Measurements from ENCODE around the gene ZBTB43.

Gene ZBTB43

DNA sequence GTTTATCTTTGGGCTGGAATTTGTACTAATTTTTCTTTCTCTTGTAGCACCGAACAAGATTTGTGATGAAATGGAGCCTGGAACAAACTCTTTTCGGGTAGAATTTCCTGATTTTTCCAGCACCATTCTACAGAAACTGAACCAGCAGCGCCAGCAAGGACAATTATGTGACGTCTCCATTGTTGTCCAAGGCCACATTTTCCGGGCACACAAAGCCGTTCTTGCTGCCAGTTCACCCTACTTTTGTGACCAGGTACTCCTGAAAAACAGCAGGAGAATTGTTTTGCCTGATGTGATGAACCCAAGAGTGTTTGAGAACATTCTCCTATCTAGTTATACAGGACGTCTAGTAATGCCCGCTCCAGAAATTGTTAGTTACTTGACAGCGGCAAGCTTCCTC is 27.6 kb downstream of the ZBTB43 start:
- DNase-seq, result no peak

DNA sequence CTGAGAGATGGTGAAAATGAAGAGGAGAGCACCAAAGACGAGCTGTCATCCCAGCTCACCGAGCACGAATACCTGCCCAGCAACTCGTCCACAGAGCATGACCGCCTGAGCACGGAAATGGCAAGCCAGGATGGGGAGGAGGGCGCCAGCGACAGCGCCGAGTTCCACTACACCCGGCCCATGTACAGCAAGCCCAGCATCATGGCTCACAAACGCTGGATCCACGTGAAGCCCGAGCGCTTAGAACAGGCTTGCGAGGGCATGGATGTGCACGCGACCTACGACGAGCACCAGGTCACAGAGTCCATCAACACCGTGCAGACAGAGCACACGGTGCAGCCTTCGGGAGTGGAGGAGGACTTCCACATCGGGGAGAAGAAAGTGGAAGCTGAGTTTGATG is 28.2 kb downstream of the ZBTB43 start:
- DNase-seq, result no peak

DNA sequence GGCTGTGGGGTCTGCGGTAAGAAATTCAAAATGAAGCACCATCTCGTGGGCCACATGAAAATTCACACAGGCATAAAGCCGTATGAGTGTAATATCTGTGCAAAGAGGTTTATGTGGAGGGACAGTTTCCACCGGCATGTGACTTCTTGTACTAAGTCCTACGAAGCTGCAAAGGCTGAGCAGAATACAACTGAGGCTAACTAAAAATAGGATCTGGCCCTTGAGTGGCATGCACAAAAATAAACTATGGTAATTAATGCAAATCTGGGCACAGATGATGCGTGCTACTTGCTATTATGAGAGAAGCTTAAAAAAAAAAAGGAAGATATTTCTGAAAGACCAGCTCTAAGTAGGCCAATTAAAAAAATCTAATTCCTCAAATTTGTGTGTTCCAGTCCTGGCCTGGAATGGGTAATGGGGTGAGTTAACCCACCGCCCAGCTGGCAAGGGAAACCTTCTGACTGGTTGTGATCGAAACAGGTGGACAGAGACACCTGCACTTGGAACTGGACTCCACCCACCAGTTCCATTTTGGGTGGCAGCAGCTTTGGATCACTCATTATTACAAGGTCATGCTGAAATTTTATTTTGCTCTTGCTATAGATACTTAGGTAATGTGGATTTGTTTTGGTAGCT is 29.0 kb downstream of the ZBTB43 start:
- DNase-seq, result no peak

DNA sequence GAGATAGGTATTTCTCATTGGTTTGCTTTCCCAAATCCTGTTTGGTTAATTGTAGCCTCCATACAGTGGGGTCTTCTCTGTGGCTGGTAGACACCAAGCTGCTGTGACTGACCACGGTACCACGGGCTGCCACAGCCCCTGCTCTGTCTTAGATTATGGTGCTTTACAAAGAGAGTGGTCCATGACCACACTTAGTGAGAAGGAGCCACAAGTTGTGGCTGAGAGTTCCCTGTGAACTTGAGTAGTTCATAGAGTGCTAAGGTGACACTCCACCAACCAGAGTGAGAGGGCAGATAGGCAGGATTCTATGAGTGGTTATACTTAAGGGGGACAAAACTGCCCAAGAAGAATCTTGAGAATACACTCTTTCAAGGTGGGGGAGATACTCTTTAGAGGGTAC is 29.8 kb downstream of the ZBTB43 start:
- DNase-seq, result no peak

DNA sequence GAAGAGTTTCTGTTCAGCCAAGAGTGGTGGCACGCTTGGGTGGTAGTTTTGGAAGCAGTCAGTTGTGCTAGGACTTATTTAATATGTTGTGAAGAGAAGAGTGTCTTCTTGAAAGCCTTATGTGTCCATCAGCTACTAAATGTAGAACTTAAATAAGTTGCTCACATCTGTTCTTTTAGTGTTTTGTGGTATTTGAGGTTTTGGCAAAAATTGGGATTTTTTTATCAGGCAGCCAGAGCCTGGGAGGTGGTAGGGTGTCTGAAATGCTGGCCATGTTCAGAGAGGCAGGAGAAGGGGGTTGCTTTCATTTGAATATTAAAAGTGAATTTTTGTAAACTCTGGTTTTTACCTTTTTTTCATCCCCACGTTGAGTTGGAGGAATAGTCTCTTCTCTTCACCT is 31.4 kb downstream of the ZBTB43 start:
- DNase-seq, result no peak

DNA sequence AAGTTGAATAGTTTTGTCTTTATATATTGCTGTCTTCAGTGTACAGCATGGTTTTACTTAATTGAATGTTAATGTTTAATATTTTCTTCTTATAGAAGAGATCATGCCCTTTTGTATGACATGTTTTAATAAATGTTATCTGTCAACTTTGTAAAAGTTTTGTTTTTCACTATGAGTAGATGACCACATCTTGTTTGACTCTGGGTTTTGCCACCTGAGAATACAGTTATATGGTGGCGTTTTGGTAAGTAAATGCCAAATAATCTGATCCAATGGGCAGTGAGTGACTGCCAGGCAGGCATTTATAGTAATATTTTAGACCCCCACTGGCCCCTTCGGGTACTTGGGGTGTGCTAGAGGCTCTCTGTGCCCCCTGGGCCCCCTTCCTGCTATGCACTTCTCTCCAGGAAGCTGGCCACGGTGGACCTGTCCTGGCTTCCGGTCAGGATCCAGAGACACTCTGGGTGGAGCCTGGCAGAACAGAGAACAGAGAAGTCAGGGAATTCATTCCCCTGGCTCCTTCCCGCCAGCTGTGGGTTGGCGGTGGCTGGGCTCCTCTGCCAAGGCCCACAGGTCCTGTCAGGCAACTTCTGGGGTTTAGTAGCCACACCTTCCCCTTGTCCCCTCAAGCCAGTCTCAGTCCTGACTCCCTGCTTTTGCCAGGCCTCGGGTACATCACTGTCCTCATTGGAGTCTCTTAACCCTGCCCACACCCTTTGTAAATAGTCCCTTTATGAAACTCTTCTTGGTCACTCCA is 33.4 kb downstream of the ZBTB43 start:
- DNase-seq, result no peak

DNA sequence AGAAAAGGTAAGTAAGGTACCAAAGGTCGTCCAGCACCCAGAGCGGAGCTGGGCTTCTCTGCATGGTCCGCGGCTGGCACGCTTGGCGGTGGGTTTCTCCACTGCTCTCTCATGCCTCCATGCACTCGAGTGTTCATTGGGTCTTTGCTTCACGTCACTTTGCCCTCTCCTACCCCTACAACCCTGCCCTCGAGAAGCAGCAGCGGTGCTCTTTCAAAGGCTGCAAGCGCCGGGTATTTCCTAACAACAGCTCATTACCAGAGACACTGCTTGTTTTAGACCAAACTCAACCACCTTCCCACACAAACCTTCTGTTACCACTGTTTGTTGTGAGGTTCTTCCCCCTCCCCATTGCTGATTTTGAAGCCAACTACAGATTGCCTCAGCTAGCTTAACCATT is 34.1 kb downstream of the ZBTB43 start:
- DNase-seq, result no peak

DNA sequence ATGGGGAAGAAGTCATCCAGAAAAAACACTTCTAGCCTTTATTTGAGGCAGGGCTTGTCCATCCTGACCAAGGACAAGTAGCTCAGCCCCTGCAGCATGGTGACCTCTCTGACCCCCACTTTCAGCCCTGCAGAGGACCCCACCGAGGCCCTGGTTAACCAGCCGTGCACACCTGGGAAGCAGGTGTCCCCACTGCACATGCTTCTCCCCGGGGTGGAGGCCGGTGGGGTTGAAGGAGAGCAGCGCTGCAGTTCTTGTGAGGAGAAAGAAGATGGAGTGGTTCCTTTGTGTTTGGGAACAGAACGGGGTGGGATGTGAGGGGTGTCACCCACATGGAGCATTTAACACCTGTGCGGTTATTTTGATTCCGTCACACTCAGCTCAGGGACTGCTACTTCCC is 34.5 kb downstream of the ZBTB43 start:
- DNase-seq, result no peak

DNA sequence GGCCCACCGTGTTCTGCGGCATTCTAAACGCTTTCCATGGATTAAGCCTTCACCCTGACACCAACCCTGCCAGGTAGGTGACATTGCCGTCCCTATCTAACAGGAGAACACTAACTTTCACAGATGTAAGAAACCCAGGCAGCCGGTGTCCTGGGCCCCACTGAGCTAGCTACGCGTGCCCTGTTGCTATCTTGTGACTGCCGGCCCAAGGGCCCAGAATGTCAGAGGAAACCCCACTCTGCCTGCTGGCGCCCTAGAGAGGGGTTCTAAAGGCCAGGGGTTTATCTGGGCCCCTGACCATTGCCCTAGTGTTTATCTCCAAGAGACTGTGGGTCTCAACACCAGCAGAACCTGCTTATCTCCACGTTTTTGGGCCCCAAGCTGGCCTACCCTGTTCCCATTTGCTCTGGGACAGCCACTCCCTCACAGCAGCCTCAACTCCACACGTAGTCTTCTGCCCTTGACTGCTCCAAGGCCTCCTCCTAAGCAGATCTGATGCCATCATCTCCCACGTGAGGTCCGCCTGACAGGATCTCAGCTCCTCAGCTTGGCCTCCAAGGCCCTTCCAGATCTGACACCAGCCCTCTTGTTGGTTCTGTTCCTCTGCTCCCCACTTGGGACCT is 37.5 kb downstream of the ZBTB43 start:
- no peak for DNase-seq

DNA sequence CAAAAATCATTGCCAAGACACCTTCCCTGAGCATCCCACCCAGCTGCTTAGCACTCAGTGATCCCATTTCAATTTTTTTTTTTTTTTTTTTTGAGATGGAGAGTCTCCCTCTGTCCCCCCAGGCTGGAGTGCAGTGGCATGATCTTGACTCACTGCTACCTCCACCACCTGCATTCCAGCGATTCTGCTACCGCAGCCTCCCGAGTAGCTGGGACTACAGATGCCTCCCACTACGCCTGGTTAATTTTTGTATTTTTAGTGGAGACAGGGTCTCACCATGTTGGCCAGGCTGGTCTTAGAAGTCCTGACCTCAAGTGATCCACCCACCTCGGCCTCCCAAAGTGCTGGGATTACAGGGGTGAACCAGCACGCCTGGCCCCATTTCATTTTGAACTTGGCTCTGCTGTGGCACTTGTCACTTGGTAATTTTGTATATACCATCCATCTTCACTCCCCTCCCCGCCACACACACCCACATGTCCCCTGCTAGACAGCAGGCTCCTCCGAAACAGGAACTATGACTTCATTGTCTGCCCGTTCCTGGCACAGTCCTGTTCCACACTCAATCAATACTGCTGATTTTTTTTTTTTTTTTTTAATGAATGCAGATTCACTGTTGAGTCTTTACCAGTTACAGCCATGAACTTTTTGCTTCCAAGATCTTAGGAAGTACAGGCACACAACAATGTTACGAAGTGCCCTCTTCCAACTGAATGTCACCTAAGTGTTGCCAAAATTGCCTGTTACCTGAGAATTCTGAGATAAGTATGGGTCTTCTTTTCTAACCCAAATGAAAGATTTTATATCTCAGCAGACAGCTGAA is 38.3 kb downstream of the ZBTB43 start:
- DNase-seq, result no peak

DNA sequence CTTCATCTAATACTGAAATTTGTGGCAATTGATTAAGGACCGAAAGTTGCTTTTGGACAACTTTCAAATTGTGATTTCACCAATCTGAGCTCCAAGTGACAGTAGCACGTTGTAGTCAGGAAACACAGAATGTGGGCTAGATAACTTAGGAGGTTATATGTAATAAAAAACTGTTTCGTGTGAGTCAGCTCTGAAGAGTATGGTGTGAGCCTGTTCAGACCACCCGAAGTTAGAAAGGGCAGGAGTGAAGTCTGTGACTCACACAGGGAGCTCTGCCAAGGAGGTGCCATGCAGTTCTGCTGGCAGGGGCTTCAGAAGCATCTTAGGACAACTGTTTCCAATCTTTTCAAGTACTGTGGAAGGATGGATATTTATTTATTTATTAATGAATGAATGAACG is 39.2 kb downstream of the ZBTB43 start:
- no peak for DNase-seq

DNA sequence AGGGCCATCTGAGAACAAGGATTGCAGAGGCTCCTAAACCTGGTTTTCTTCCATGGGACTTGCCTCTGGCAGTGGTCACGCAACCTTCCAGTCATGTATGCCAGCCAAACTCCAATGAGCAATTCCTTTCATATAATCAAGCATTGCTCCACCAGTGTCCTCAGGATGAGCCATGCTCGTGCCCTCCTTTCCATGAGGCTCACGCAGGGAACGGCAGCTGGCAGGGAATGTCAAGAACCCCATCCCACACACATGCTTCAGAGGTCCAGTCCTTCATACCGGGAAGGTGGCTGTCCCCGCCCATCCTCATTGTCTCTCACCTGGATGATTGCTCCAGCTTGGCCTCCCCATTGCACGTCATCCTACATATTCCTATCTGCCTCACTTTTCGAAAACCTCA is 42.2 kb downstream of the ZBTB43 start:
- no peak for DNase-seq

DNA sequence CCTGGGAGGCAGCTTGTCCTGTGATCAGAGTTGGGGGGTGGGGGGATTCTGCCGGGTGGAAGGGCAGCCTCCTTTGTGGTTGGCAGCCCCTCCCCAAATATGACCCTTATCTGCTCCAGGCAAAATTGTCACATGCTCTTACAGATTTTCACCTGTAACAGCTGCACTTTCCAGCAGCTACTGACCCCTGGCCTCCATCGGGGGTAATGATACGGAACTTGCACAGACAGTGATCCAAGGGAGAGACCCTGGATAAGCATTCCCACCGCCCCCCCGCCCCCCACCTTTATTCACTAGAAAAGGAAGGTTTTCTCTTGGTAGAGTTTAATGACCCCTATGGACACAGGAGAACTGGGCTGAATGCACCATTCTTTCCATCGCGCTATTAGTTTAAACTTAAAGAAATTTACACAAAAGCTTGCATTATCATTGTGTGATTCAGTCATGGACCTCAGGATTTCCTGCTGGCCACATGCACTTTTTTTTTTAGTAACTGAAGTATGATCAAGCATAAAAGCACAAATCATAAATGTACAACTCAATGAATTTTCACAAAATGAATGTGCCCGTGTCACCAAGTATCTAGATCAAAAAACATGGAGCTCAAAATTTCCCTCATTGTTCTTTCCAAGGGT is 44.9 kb downstream of the ZBTB43 start:
- no peak for DNase-seq

DNA sequence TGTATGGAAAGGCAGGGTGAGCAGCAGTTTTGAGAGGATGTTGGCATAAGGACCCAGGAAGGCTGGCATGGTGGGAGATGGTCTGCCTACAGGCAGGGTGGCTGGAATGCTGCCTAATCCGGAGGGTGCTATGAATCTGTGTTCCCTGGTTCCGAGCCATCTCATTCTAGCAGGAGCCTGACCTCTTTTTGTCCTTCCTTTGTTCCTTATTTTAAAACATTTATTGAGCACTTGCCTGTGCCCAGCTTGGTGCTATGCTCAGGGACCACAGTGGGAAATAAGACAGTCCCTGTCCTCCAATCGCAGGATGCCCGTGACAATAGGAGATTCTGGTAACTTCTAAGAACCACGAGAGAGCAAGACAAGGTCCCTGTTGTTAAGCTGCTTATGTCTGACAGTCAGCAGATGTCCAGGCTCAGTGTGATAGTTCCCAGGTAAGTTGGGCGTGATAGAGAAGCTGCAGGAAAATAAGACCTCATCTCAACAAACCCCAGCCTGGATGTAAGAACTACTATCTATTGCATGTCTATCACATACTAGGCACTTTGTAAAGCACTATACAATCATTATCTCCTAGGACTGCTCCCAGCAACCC is 46.5 kb downstream of the ZBTB43 start:
- no peak for DNase-seq

DNA sequence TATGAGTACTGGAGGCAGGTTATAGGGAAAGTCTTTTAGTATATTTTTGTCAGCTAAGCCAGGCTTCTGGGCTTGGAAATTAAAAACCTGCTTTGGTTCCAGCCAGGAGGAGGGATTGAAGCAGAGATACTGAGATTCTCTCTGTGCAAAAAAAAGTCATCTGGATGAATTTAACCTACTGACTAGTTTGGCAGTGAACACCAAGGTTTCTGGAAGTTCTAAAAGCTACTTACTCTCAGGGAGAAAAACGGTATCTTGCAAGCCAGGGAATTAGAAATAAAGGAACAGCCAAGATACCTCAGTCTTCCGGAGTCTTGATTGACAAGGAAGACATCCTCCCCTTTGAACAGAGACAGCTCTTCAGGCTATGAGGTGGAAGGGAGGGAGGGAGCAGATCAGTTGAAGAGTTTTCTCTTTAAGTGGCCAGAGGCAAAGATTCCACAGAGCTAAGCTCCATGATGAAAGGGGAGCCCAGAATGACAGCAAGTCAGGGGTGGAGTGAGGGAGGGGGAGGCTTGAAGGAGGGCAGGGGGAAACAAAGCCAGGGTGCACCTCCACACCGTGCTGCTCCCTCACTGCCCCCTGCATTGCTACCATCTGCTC is 47.3 kb downstream of the ZBTB43 start:
- no peak for DNase-seq

DNA sequence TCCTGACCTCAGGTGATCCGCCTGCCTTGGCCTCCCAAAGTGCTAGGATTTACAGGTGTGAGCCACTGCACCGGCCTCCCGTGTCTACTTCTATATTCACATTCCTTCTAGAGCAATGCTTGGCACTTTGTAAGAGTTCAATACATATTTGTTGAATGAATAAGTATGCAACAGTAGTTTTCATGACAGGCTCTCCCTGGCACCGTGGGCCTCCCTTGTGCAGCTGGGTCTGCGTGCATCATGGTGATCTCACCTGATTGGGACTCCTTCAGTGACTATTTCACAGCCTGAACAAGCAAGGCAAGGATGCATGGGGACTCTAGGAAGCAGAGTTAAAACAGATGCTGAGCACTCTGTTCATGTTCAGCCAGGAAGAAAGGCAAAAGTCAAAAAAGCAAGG is 48.8 kb downstream of the ZBTB43 start:
- DNase-seq, result no peak

DNA sequence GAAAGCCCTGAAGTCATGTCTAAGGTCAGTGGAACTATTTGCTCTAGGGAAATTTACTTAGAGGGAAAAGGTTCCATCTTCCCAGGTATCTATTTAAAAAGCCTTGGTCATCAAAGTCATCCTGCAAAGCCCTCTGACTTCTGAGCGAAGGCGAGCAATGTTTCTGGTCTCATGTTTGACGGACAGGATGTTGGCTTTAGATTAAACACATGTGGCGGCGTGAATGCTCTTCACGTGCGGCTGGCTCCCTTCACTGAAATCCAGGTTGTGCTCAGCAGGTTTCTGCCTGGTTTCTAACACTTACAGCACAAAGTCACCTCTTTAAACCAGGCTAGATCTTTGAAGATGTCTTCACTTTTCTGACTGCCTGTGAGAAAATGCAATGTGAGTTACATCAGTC is 49.9 kb downstream of the ZBTB43 start:
- DNase-seq, result no peak

DNA sequence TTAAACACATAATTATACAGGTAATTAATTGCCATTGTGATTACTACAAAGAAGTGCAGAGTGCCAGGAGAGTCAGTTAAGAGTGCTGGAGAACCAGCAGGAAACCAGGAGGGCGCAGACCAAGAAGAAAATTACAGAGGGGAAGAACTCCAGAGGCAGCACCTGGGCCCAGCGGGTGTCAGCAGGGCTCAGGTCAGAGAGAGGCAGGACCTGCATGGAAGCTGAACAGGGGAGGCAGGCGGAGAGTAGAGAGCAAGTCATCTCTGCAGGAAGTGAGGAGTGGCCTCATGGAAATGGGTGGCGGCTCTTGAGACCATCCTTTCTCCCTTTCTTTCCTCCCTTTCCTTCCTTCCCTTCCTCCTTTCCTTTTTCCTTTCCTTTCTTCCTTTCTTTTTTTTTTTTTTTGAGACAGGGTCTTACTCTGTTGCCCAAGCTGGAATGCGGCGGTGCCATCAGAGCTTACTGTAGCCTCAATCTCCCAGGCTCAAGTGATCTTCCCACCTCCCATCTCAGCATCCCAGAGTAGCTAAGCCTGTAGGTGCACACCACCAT is 51.6 kb downstream of the ZBTB43 start:
- no peak for DNase-seq

DNA sequence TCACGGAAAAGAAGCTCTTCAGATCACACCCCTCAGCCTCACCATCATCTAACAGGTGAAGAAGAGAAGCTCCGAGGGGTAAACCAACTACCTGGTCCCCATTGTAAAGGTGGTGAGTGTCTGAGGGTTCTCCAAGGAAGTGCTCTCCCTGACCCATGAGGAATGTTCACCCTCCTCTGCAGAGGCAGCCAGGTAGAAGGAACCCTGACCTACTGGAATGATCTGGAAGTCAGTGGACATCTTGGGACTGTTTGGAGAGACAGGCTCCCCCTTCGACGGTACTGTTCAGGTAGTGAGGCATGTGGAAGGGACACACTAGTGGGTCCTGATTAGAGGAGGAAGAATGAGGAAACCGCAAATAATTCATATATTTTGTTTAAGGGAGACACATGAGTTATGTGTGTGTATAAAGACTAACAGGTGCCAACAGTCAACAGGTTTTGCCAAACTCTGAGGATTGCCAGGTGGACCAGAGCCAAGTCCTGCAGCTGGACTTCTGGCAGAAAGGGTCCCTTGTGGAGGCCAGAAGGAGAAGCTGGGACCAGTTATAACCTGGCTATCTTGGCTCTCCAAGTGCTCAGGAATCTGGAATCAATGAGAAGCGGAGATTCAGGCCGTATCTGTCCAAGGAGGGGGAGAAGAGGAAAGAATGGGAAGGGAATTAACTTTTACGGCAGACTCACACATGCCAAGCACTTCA is 52.6 kb downstream of the ZBTB43 start:
- no peak for DNase-seq

DNA sequence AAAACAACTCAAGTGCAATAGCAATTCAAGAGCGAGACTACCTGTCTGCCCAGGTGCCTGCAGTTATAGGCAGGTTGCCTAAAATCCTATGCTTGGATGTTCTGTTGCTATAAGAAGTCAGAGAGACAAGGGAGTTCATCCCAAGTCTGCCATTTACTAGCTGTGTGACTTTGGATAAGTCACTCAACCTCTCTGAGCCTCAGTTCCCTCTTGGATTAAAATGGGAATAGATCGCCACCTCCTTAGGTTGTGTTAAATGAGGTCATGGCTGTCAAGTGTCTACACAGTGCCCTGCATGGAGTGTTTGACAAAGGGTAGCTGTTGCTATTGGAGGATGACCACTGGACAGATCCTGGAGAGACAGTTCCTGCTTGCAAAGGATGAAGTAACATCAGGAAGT is 54.3 kb downstream of the ZBTB43 start:
- no peak for DNase-seq

DNA sequence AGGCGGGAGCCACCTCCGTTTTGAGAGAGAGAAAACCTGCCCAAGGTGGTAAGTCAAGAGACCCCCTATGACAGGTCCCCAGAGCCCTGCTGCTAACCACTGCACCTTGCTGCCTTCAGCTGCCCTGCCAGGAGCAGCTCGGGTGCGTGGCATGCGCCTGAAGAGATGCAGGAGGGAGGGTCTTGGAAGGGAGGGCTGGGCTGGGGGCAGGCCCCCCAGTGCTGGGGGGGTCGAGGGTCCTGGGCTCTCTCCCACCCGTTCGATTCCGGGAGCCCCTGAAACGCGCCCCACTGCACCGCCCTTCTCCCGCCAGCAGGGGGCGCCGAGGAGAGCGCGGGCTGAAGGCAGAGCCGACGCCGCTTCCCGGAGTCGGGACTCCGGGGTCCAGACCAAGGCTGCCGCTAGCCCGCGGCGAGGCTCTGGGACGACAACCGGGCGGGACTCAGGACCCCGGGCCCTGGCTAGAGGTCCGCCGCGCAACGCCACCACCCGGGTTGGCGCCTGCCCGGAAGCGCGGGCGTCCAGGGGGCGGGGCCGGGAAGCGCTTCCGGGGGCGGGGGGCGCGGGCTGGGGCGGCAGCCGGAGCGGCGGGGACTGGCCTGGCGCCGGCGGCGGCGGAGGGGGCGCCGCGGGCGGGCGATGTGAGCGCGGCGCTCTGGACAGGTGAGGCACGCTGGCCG is 55.4 kb downstream of the ZBTB43 start, which contains the start of gene ZBTB34:
Gene ZBTB34, plus strand, starts transcription at position 563 of the 680 bp plus-strand sequence. CDS start 18,761 bp downstream, outside the sequence.
- peak; percentile 67 for DNase-seq

Data from activated gamma-delta T cell (primary cell).